Measurements from ENCODE around the gene CNOT10. TPM values are rescaled to one million over a fixed set of nuclear protein-coding genes. Genes with fewer than 3 reads are reported as not detected.

CNOT10 gene, protein sequence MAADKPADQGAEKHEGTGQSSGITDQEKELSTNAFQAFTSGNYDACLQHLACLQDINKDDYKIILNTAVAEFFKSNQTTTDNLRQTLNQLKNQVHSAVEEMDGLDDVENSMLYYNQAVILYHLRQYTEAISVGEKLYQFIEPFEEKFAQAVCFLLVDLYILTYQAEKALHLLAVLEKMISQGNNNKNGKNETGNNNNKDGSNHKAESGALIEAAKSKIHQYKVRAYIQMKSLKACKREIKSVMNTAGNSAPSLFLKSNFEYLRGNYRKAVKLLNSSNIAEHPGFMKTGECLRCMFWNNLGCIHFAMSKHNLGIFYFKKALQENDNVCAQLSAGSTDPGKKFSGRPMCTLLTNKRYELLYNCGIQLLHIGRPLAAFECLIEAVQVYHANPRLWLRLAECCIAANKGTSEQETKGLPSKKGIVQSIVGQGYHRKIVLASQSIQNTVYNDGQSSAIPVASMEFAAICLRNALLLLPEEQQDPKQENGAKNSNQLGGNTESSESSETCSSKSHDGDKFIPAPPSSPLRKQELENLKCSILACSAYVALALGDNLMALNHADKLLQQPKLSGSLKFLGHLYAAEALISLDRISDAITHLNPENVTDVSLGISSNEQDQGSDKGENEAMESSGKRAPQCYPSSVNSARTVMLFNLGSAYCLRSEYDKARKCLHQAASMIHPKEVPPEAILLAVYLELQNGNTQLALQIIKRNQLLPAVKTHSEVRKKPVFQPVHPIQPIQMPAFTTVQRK
- total RNA-seq (28.6 and 28.8 TPM in 2 replicates), polyA plus RNA-seq (16.9 and 17.5 TPM in 2 replicates), polyA minus RNA-seq (ENCODE audit: low replicate concordance) (1.8 and 14.1 TPM in 2 replicates)
- 10.2 and 10.9 TPM in 2 replicates for polyA plus RNA-seq (2012)

GRCh38 chr3:32684800-32685542 lies at the start of gene CNOT10:
Gene CNOT10 (plus strand): TSS chr3:32685188. CDS start chr3:32685461, 273 bp downstream.
- Histone ChIP-seq H2AFZ (ENCODE audit: low read length) (peak within 1 kb of the TSS; percentile 89), H3K9ac (ENCODE audit: insufficient read depth, low read length) (peak within 1 kb of the TSS; percentile 80), H3K79me2 (ENCODE audit: control insufficient read depth, insufficient read depth, low read length) (peaks cover 25% of the 10 kb centered on the region), H3K36me3 (ENCODE audit: control insufficient read depth, insufficient read depth, low read length) (no peaks in the 10 kb centered on the region), H3K27me3 (ENCODE audit: control insufficient read depth, insufficient read depth, low read length) (no peaks in the 10 kb centered on the region), H3K4me1 (ENCODE audit: control insufficient read depth, extremely low read depth, insufficient read depth, low read length) (no peaks in the 10 kb centered on the region), H3K4me3 (replicated peaks in 1 of 4; ENCODE audit: control extremely low read depth in 1 of 4, insufficient read depth in 1 of 4, low read depth in 3 of 4, low read length in 4 of 4) (peak within 1 kb of the TSS; percentile 84 to 90 (median 87)), H4K20me1 (ENCODE audit: control insufficient read depth, extremely low read depth, insufficient read depth, low read length) (no peaks in the 10 kb centered on the region), H3K4me2 (ENCODE audit: extremely low read depth, insufficient read depth, low read length) (peak within 1 kb of the TSS; percentile 83), H3K27ac (ENCODE audit: insufficient read depth, low read length) (peak within 1 kb of the TSS; percentile 72), H3K9me3 (ENCODE audit: control insufficient read depth, insufficient read depth, low read depth, low read length) (no peaks in the 10 kb centered on the region)
- DNase-seq (ENCODE audit: low read depth in 2 of 2): peak; percentile 89 to 94
- TF ChIP-seq, protein P1, sequence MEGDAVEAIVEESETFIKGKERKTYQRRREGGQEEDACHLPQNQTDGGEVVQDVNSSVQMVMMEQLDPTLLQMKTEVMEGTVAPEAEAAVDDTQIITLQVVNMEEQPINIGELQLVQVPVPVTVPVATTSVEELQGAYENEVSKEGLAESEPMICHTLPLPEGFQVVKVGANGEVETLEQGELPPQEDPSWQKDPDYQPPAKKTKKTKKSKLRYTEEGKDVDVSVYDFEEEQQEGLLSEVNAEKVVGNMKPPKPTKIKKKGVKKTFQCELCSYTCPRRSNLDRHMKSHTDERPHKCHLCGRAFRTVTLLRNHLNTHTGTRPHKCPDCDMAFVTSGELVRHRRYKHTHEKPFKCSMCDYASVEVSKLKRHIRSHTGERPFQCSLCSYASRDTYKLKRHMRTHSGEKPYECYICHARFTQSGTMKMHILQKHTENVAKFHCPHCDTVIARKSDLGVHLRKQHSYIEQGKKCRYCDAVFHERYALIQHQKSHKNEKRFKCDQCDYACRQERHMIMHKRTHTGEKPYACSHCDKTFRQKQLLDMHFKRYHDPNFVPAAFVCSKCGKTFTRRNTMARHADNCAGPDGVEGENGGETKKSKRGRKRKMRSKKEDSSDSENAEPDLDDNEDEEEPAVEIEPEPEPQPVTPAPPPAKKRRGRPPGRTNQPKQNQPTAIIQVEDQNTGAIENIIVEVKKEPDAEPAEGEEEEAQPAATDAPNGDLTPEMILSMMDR (conservative IDR thresholded peaks at IDR 0.05 in 1 of 2, IDR thresholded peaks at IDR 0.05 in 1 of 2; ENCODE audit: low read depth in 1 of 2, low read length in 2 of 2): no peak
- TF ChIP-seq EZH2 (IDR thresholded peaks at IDR 0.05; ENCODE audit: low read length, missing control alignments): no peak

DNA sequence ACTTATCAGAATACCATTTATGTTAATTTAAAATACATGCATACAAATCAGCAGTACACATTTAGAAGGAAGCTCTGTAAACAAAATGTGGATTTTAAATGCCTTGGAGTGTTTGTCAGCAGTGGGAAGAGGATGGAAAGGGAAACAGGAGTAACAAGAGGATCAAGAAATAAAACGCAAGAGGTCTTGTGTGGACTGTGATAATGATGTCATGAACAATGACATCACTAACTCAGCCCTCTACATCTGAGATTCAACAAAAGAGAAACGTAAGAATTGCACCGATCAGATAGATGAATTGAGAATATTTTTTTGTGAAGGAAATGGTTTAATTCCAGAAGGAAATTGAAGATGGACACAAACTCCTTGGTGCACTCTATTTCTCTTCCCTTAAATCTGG lies 44.0 kb upstream of the CNOT10 start:
- Histone ChIP-seq H3K27ac (ENCODE audit: insufficient read depth, low read length) (no peak overlapping the region), H2AFZ (ENCODE audit: low read length) (no peak overlapping the region), H3K4me3 (replicated peaks in 1 of 4; ENCODE audit: control extremely low read depth in 1 of 4, insufficient read depth in 1 of 4, low read depth in 3 of 4, low read length in 4 of 4) (no peak overlapping the region), H4K20me1 (ENCODE audit: control insufficient read depth, extremely low read depth, insufficient read depth, low read length) (no peaks in the 10 kb centered on the region), H3K27me3 (ENCODE audit: control insufficient read depth, insufficient read depth, low read length) (no peaks in the 10 kb centered on the region), H3K79me2 (ENCODE audit: control insufficient read depth, insufficient read depth, low read length) (no peaks in the 10 kb centered on the region), H3K9ac (ENCODE audit: insufficient read depth, low read length) (no peak overlapping the region), H3K4me1 (ENCODE audit: control insufficient read depth, extremely low read depth, insufficient read depth, low read length) (no peaks in the 10 kb centered on the region), H3K9me3 (ENCODE audit: control insufficient read depth, insufficient read depth, low read depth, low read length) (no peaks in the 10 kb centered on the region), H3K36me3 (ENCODE audit: control insufficient read depth, insufficient read depth, low read length) (no peaks in the 10 kb centered on the region), H3K4me2 (ENCODE audit: extremely low read depth, insufficient read depth, low read length) (no peak overlapping the region)
- peak in 1 of 2 donors; percentile 5 for DNase-seq (ENCODE audit: low read depth in 2 of 2)
- TF ChIP-seq, protein P1 (conservative IDR thresholded peaks at IDR 0.05 in 1 of 2, IDR thresholded peaks at IDR 0.05 in 1 of 2; ENCODE audit: low read depth in 1 of 2, low read length in 2 of 2): no peak
- no peak for TF ChIP-seq EZH2 (IDR thresholded peaks at IDR 0.05; ENCODE audit: low read length, missing control alignments)
